HG02642 (cell line): ENCODE results near the gene RINL.
A peak's percentile ranks its signal among the peaks of the same experiment; 100 is the strongest.
"Not testable (repeated sequence)": the region's sequence is repeated elsewhere in the genome, so short reads cannot be mapped to it uniquely, and the experiment has no call there.

Experiments used
- ATAC-seq: cut with Tn5 transposase; IDR thresholded peaks from one replicate; pipeline ENCODE4 v1.9.1; 2021; ENCODE audit warnings: mild to moderate bottlenecking; ENCODE audit not compliant: unreplicated experiment, poor library complexity

RINL gene

DNA sequence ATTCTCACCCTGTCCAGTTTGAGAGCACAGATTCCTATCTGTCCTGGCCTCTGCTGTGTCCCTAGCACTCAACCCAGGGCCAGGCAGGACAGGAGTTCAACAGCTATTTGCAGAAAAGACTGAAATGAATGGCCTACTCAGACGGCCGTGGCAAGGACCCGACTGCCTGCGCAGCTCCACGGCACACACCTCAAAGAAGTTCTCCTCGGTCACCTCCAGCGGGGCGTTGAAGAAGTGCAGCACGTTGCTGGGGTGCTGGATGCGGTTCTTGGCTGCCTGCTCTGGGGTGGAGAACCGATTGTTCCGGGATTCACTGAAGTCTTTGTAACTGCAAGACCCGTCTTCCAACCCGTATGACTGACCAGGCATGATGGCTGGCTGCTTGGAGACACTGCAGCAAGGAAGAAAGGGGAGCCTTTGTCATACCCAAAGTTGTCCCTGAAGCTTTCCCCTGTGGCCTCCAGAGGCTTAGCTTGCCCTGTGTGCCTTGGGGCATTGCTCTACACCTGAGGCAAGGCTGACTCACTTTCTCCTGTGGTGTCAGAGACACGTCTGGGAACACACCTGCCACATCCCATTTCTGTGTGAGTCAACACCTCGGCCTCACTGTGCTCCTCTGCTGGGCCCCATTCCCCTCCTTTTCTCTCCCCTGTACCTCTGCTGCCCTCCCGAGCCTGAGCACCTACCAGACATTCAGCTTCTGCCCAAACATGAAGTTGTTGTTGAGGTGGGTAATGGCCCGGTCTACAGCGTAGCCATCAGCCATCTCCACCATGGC is 39.7 kb downstream of the RINL start:
- no peak for ATAC-seq

GRCh38 chr19:38837656-38838121 is 40.4 kb downstream of the RINL start:
- ATAC-seq: no peak

GRCh38 chr19:38836983-38837626 is 41.0 kb downstream of the RINL start:
- no peak for ATAC-seq

- no peak for ATAC-seq
Observed at GRCh38 chr19:38836159-38836982, 41.7 kb downstream of the RINL start.

DNA sequence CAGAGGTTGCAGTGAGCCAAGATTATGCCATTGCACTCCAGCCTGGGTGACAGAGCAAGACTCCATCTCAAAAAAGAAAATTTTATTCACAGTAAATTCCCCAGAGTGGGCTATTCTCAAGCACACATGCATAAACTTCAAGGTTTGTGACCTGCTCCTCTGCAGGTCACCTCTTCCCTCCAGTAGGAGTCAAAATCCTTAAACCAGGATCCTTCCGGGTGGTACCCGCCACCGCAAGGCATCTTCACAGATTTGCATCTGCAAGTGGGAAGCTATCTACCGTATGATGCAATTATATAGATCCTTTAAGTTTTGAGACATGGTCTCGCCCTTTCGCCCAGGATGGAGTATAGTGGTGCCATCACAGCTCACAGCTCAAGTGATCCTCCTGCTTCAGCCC is 43.5 kb downstream of the RINL start:
- no peak for ATAC-seq

DNA sequence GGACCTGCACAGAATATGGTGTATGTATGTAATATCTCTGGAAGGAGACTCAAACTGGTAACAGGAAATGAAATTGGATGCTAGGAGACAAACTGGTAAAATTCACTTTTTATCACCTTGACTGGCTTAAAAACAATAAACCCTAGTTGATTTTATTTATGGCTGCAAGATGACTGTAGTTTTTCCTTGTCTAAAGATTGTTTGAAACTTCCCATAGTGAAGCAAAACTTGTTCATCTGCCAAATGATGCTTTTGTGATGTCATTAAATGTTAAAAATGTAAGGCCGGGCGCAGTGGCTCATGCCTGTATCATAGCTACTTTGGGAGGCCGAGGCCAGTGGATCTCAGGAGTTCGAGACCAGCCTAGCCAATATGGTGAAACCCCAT is 44.0 kb downstream of the RINL start:
- no peak for ATAC-seq

DNA sequence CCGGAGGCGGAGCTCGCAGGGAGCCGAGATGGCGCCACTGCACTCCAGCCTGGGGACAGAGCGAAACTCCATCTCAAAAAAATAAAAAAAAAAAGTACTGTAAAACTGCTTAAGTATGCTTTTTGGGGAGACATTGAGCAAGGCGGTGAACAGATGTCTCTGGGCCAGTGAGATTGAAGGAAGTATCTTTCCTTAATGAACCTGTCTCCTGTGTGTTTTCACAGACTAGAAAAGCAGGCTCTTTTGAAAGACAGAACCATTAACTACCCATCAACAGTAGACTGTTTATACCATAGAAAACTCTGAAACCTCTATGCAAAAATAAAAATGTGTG is 45.0 kb downstream of the RINL start:
- no peak for ATAC-seq

DNA sequence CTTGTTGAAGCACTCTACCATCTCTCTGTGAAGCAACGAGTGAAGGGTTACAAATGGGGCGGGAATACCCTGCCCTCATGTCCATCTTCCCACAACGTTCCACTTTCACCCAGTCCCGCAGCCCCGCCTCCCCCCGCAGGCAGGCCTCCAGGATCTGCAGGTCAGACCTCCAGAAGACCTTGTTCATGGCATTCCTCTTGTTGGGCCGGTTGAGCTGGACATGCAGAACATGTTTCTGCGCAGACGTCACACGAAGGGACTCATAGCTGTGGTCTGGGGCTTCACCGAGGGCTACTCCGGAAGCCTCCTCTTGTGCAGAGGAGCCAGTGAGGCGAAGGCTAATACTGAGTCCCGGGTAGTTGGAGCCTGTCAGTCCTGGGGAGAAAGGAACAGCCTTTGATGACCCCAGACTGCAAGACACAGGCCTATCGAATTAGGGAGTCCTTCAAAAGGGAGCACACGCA is 46.9 kb downstream of the RINL start:
- ATAC-seq: peak; percentile 38

GRCh38 chr19:38830039-38830733 is 47.9 kb downstream of the RINL start:
- ATAC-seq: no peak

DNA sequence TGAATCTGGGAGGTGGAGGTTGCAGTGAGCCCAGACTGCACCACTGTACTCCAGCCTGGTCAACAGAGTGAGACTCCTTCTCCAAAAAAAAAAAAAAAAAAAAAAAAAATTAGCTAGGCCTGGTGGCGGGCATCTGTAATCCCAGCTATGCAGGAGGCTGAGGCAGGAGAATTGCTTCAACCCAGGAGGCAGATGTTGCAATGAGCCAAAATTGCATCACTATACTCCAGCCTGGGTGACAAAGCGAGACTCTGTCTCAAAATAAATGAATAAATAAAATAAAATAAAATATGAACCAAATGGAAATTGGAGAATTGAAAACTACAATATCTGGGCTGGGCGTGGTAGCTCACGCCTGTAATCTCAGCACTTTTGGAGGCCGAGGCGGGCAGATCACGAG is 48.9 kb downstream of the RINL start:
- ATAC-seq: not testable (repeated sequence)

GRCh38 chr19:38826856-38827551 is 51.1 kb downstream of the RINL start:
- no peak for ATAC-seq

- not testable (repeated sequence) for ATAC-seq
Observed at GRCh38 chr19:38825936-38826335, 52.1 kb downstream of the RINL start.

GRCh38 chr19:38821230-38821825 is 56.7 kb downstream of the RINL start:
- not testable (repeated sequence) for ATAC-seq

DNA sequence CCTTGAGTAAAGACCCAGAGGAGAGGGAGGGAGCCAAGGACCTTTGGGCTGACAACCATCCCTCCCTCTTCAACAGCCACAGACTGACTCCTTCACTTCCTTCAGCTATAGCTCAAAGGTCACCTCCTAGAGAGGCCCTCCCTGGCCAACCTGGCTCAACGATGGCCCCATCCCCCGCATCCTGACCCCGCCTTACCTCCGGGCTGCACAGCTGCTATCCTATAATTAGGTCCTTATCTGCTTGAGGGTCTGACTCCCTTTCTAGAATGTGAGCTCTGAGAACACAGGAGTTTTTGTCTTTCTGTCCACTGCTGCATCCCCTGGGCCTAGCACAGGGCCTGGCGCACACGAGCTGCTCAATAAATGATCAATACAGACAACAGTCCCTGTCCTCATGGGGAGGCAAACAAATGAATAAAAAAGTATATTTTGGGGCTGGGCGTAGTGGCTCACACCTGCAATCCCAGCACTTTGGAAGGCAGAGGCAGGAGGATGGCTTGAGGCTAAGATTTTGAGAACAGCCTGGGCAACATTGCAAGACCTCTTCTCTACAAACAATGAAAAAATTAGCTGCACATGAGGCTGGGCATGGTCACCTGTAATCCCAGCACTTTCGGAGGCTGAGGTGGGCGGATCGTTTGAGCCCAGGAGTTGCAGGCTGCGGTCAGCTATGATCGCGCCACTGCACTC is 58.7 kb downstream of the RINL start:
- ATAC-seq: no peak
